Spinal cord (tissue), 10 donors: ENCODE data around the gene CCNK. TPM values are rescaled to one million over a fixed set of nuclear protein-coding genes. Genes with fewer than 3 reads are reported as not detected.

Source experiments
- DNase-seq, 6 donors: peaks; one replicate each; pipeline versions ENCODE4 v3.0.0 to v3.0.0-alpha.2; 2013 to 2015; ENCODE audit warnings: low spot score in 6 of 6, low read depth in 4 of 6
- H3K27ac ChIP-seq: one replicate; pipeline ENCODE4 v1.5.1; 2013; ENCODE audit warnings: low read depth, low read length, control low read depth
- H3K27me3 ChIP-seq: one replicate; pipeline ENCODE4 v1.6.1; 2013; ENCODE audit warnings: low read length; ENCODE audit not compliant: control insufficient read depth, insufficient read depth
- H3K36me3 ChIP-seq: one replicate; pipeline ENCODE4 v1.6.1; 2013; ENCODE audit warnings: low read length; ENCODE audit not compliant: control insufficient read depth, insufficient read depth
- H3K4me1 ChIP-seq: one replicate; pipeline ENCODE4 v1.6.1; 2013; ENCODE audit warnings: low read length; ENCODE audit not compliant: control insufficient read depth, insufficient read depth
- H3K4me3 ChIP-seq: one replicate; pipeline ENCODE4 v1.5.1; 2013; ENCODE audit warnings: low read depth, low read length, control low read depth
- H3K9me3 ChIP-seq: one replicate; pipeline ENCODE4 v1.6.1; 2013; ENCODE audit warnings: low read length; ENCODE audit not compliant: control insufficient read depth, insufficient read depth
- WGBS: methylation state at CpG from one replicate; pipeline ENCODE4 v1.1.5; 2013; ENCODE audit warnings: missing lambda C conversion rate; ENCODE audit not compliant: insufficient coverage; 5-methylcytosine and 5-hydroxymethylcytosine counted together
- polyA plus RNA-seq, 2 donors: library from polyadenylated mRNA; unstranded; fragments of 120-200 nt; gene quantifications; one replicate each; pipeline ENCODE4 v1.2.1, GENCODE V29; 2013; ENCODE audit not compliant: insufficient read length in 2 of 2
- total RNA-seq, 2 donors: library from RNA; depleted of rRNA in 1 of 2; stranded (reverse); fragments of 120-200 nt in 1 of 2; fragments of >200 nt in 1 of 2; gene quantifications; one replicate each; pipeline versions ENCODE4 v1.2.3 to v1.2.4, GENCODE V29; 2013 to 2014
- donor health status: healthy.

The CCNK gene
- total and polyA plus RNA-seq, 4 donors, result 25.7 to 49.0 (median 41.4) TPM

GRCh38 chr14:99516871-99517642, 35.8 kb downstream of the CCNK start:
- peaks cover 74% of the 10 kb centered on the region for H3K36me3 ChIP-seq
- no peaks in the 10 kb centered on the region for H3K27me3 ChIP-seq
- no peak overlapping the region for H3K4me3 ChIP-seq
- WGBS, result 93% methylated on average over 14 of the region's 14 CpGs
- no peak overlapping the region for H3K27ac ChIP-seq
- no peak for DNase-seq
- peaks cover 25% of the 10 kb centered on the region for H3K4me1 ChIP-seq
- no peaks in the 10 kb centered on the region for H3K9me3 ChIP-seq

GRCh38 chr14:99517643-99518381, 36.6 kb downstream of the CCNK start:
- WGBS, result 65% methylated on average over 16 of the region's 16 CpGs
- Histone ChIP-seq H3K27me3 (no peaks in the 10 kb centered on the region), H3K4me3 (no peak overlapping the region), H3K36me3 (peaks cover 70% of the 10 kb centered on the region), H3K4me1 (peaks cover 26% of the 10 kb centered on the region), H3K9me3 (no peaks in the 10 kb centered on the region), H3K27ac (no peak overlapping the region)
- no peak for DNase-seq

- Histone ChIP-seq H3K4me3 (no peak overlapping the region), H3K27ac (no peak overlapping the region), H3K9me3 (no peaks in the 10 kb centered on the region), H3K36me3 (peaks cover 62% of the 10 kb centered on the region), H3K27me3 (no peaks in the 10 kb centered on the region), H3K4me1 (peaks cover 35% of the 10 kb centered on the region)
- WGBS, result 34% methylated on average over 19 of the region's 21 CpGs
- DNase-seq, result peak in 2 of 6 donors; percentile 73 to 83
These were observed 37.5 kb downstream of the CCNK start for GRCh38 chr14:99518441-99519346.

DNA sequence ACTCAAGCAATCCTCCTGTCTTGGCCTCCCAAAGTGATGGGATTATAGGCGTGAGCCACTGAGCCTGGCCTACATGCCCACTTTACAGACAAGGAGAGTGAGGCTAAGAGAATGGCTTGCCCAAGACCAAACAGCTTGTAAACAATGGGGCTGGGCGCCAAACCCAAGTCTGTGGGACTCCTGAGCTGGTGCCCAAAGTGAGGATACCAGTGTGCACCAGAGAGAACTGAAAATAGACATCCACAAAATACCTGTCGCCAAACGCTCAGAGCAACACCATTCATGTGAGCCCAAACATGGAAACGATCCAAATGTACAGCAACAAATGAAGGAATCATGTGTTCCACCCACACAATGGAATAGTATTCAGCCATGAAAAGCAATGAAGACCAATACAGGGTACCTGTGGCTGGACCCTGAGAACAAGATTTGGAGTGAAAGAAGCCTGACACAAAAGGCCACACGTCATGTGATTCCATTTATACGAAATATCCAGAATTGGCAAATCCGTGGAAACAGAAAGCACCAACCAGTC, 38.2 kb downstream of the CCNK start:
- H3K9me3 ChIP-seq, result no peaks in the 10 kb centered on the region
- no peak overlapping the region for H3K4me3 ChIP-seq
- H3K27me3 ChIP-seq, result no peaks in the 10 kb centered on the region
- DNase-seq, result no peak
- H3K27ac ChIP-seq, result no peak overlapping the region
- H3K36me3 ChIP-seq, result peaks cover 54% of the 10 kb centered on the region
- H3K4me1 ChIP-seq, result peaks cover 42% of the 10 kb centered on the region
- WGBS, result 93% methylated on average over 8 of the region's 8 CpGs

DNA sequence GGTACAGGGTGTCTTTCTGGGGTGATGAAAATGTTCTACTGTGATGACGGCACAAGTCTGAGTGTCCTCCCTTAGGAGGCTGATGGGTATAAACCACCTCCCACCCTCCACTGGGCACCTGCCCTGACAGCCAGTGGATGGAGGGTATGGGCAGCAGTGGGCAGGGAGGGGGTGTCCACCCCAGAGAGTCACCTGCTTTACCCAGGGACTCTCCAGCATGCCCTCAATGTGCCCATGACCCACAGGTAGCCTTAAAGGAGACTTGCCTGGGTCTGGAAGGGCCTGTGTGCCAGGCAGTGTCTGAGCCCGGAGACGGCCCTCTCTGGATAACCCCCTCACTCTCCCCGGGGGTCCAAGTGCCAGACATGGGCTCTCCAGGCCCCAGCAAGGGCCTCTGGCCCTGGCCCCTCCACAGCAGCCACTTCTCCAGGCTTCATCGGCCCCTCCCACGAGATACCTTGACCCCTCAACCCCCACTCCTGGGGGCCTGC, 38.8 kb downstream of the CCNK start:
- no peak overlapping the region for H3K27ac ChIP-seq
- no peaks in the 10 kb centered on the region for H3K9me3 ChIP-seq
- DNase-seq, result no peak
- no peaks in the 10 kb centered on the region for H3K27me3 ChIP-seq
- no peak overlapping the region for H3K4me3 ChIP-seq
- peaks cover 48% of the 10 kb centered on the region for H3K4me1 ChIP-seq
- H3K36me3 ChIP-seq, result peaks cover 49% of the 10 kb centered on the region
- 88% methylated on average over 5 of the region's 6 CpGs for WGBS

DNA sequence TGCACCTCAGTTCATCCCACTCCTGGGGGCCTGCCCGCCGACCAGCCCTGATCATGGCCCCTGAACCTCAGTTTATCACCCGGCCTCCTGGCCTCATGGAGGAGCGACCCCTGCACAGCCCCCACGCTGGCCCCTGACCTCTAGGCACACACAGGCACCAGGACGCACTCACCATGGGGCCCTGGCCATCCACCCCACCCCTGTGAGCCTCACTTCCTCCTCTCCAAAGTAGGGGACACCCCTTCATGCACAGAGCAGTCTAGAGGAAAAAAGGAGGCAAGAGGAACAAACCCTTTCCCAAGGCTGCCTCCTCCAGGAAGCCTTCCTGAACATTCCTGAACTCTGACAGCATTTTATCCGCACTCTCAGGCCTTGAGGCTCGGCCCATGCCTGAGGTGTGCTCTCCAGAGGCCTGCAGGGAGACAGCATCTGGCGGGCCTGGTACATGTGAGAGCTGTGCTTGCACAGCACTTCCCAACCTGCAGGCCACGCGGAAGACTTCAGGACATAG, 39.4 kb downstream of the CCNK start:
- H3K4me3 ChIP-seq, result no peak overlapping the region
- 83% methylated on average over 9 of the region's 11 CpGs for WGBS
- H3K4me1 ChIP-seq, result peaks cover 54% of the 10 kb centered on the region
- H3K9me3 ChIP-seq, result no peaks in the 10 kb centered on the region
- no peaks in the 10 kb centered on the region for H3K27me3 ChIP-seq
- DNase-seq, result no peak
- H3K36me3 ChIP-seq, result peaks cover 44% of the 10 kb centered on the region
- H3K27ac ChIP-seq, result no peak overlapping the region

GRCh38 chr14:99521176-99522024, 40.2 kb downstream of the CCNK start:
- peaks cover 62% of the 10 kb centered on the region for H3K4me1 ChIP-seq
- DNase-seq, result no peak
- no peaks in the 10 kb centered on the region for H3K27me3 ChIP-seq
- WGBS, result 81% methylated on average over 24 of the region's 25 CpGs
- H3K27ac ChIP-seq, result no peak overlapping the region
- H3K36me3 ChIP-seq, result peaks cover 44% of the 10 kb centered on the region
- no peak overlapping the region for H3K4me3 ChIP-seq
- no peaks in the 10 kb centered on the region for H3K9me3 ChIP-seq

GRCh38 chr14:99522025-99522401, 40.8 kb downstream of the CCNK start:
- Histone ChIP-seq H3K4me1 (peaks cover 64% of the 10 kb centered on the region), H3K9me3 (no peaks in the 10 kb centered on the region), H3K4me3 (no peak overlapping the region), H3K27ac (no peak overlapping the region), H3K36me3 (peaks cover 42% of the 10 kb centered on the region), H3K27me3 (no peaks in the 10 kb centered on the region)
- WGBS, result 65% methylated on average over 12 of the region's 18 CpGs
- DNase-seq, result no peak
